Spleen (tissue), 7 donors: Measurements from ENCODE around the gene FAHD2A.

ENCODE experiments used
- CTCF ChIP-seq, 11 experiments: fragments of 200-600 bp in 7 of 11; fragments of 450-650 bp in 4 of 11; sonication (generic) in 4 of 11; IDR thresholded peaks in 8 of 11; conservative IDR thresholded peaks in 3 of 11; 1 replicate in 7 of 11; 2 replicates in 4 of 11; pipeline versions ENCODE4 v1.4.0 to v1.8.0; 2016 to 2021; ENCODE audit warnings: antibody characterized with exemption in 11 of 11, inconsistent platforms in 4 of 11, mild to moderate bottlenecking in 1 of 11
- POLR2A ChIP-seq, 3 donors: fragments of 450-650 bp; IDR thresholded peaks; one replicate each; pipeline ENCODE4 v1.5.1; 2017; ENCODE audit warnings: antibody characterized with exemption in 3 of 3, mild to moderate bottlenecking in 1 of 3
- POLR2AphosphoS5 ChIP-seq, 3 donors: sonication (generic); formaldehyde crosslinking; IDR thresholded peaks; one replicate each; pipeline ENCODE4 v1.5.1; 2017; ENCODE audit warnings: antibody characterized with exemption in 3 of 3
- donor health status: DM: no; HTN: no; CAD: no; lungs with moderate emphysema.
- donor health status: DM: no; HTN: no; CAD: no.
- donor health status: DM: no; HTN: no; CAD: no.

GRCh38 chr2:95376311-95377215, 25.9 kb upstream of the FAHD2A start:
- TF ChIP-seq POLR2AphosphoS5 (IDR thresholded peaks at IDR 0.05) (no peak), CTCF (IDR thresholded peaks at IDR 0.05 in 8 of 11, conservative IDR thresholded peaks at IDR 0.05 in 3 of 11) (no peak), POLR2A (IDR thresholded peaks at IDR 0.05) (no peak)
